ENCODE measurements around the gene MTURN.

MTURN gene

GRCh38 chr7:30184791-30185487, 50.2 kb downstream of the MTURN start:
- no peak for TF ChIP-seq SPI1 (IDR thresholded peaks at IDR 0.05; ENCODE audit: borderline replicate concordance, low read depth)
- no peak for TF ChIP-seq GABPA (IDR thresholded peaks at IDR 0.05; ENCODE audit: low read depth)
- TF ChIP-seq REST (IDR thresholded peaks at IDR 0.05; ENCODE audit: insufficient replicate concordance, low read depth) = no peak
- H3K27ac ChIP-seq (replicated peaks) = no peak overlapping the region
- peak in 1 of 2 experiments; percentile 86 for DNase-seq (ENCODE audit: low read depth in 1 of 2, low spot score in 1 of 2)
- H3K4me3 ChIP-seq (replicated peaks; ENCODE audit: insufficient read depth, low read length) = no peak overlapping the region
- no peaks in the 10 kb centered on the region for H3K27me3 ChIP-seq (ENCODE audit: insufficient read depth, poor library complexity, severe bottlenecking)

GRCh38 chr7:30185496-30185895, 50.7 kb downstream of the MTURN start:
- TF ChIP-seq, protein P1, sequence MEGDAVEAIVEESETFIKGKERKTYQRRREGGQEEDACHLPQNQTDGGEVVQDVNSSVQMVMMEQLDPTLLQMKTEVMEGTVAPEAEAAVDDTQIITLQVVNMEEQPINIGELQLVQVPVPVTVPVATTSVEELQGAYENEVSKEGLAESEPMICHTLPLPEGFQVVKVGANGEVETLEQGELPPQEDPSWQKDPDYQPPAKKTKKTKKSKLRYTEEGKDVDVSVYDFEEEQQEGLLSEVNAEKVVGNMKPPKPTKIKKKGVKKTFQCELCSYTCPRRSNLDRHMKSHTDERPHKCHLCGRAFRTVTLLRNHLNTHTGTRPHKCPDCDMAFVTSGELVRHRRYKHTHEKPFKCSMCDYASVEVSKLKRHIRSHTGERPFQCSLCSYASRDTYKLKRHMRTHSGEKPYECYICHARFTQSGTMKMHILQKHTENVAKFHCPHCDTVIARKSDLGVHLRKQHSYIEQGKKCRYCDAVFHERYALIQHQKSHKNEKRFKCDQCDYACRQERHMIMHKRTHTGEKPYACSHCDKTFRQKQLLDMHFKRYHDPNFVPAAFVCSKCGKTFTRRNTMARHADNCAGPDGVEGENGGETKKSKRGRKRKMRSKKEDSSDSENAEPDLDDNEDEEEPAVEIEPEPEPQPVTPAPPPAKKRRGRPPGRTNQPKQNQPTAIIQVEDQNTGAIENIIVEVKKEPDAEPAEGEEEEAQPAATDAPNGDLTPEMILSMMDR (IDR thresholded peaks at IDR 0.05; ENCODE audit: insufficient read depth, low read length) = no peak
- TF ChIP-seq GABPA (IDR thresholded peaks at IDR 0.05; ENCODE audit: low read depth) = no peak
- no peak for TF ChIP-seq REST (IDR thresholded peaks at IDR 0.05; ENCODE audit: insufficient replicate concordance, low read depth)
- no peak for TF ChIP-seq POLR2AphosphoS5 (IDR thresholded peaks at IDR 0.05; ENCODE audit: low read depth)
- TF ChIP-seq SPI1 (IDR thresholded peaks at IDR 0.05; ENCODE audit: borderline replicate concordance, low read depth) = no peak
- Histone ChIP-seq H3K27ac (replicated peaks) (no peak overlapping the region), H3K27me3 (ENCODE audit: insufficient read depth, poor library complexity, severe bottlenecking) (no peaks in the 10 kb centered on the region), H3K4me3 (replicated peaks; ENCODE audit: insufficient read depth, low read length) (no peak overlapping the region)
- no peak for DNase-seq (ENCODE audit: low read depth in 1 of 2, low spot score in 1 of 2)

DNA sequence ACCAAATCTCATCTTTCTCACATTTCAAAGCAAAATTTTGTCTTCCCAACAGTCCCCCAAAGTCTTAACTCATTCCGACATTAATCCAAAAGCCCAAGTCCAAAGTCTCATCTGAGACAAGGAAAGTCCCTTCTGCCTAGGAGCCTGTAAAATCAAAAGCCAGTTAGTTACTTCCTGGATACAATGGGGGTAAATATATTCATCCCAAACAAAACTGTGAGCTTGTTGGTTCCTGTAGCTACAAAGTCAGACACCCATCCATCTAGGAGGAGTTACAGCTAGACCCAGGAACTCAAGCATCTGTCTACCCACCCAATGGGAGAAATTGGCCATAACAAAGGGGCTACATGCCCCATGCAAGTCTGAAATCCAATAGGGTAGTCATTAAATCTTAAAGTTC, 51.9 kb downstream of the MTURN start:
- no peak overlapping the region for H3K27ac ChIP-seq (replicated peaks)
- no peak overlapping the region for H3K4me3 ChIP-seq (replicated peaks; ENCODE audit: insufficient read depth, low read length)
- DNase-seq (ENCODE audit: low read depth in 1 of 2, low spot score in 1 of 2) = no peak
- TF ChIP-seq SPI1 (IDR thresholded peaks at IDR 0.05; ENCODE audit: borderline replicate concordance, low read depth) (no peak), POLR2AphosphoS5 (IDR thresholded peaks at IDR 0.05; ENCODE audit: low read depth) (no peak), REST (IDR thresholded peaks at IDR 0.05; ENCODE audit: insufficient replicate concordance, low read depth) (no peak), GABPA (IDR thresholded peaks at IDR 0.05; ENCODE audit: low read depth) (no peak)
- TF ChIP-seq, protein P1 (IDR thresholded peaks at IDR 0.05; ENCODE audit: insufficient read depth, low read length) = no peak
- H3K27me3 ChIP-seq (ENCODE audit: insufficient read depth, poor library complexity, severe bottlenecking) = no peaks in the 10 kb centered on the region
